Astrocyte of the cerebellum (primary cell): ENCODE results near the gene CTIF.

Experiments used
- DNase-seq: peaks from one replicate; pipeline ENCODE4 v3.0.0-alpha.2; 2011; ENCODE audit warnings: low read depth
- H3K4me3 ChIP-seq: 2 replicates; pipeline ENCODE4 v1.5.1; 2011; ENCODE audit warnings: mild to moderate bottlenecking, low read depth, low read length, moderate library complexity
- CTCF ChIP-seq: IDR thresholded peaks from 2 replicates; pipeline ENCODE4 v1.5.1; 2012; ENCODE audit warnings: low read length, low read depth, moderate library complexity, mild to moderate bottlenecking; ENCODE audit errors: missing control alignments
- in situ Hi-C: cut with HindIII; loops from 2 replicates; pipeline ENCODE4 v1.10.0; 2017; ENCODE audit warnings: low sequenced_read_pairs

The CTIF gene

DNA sequence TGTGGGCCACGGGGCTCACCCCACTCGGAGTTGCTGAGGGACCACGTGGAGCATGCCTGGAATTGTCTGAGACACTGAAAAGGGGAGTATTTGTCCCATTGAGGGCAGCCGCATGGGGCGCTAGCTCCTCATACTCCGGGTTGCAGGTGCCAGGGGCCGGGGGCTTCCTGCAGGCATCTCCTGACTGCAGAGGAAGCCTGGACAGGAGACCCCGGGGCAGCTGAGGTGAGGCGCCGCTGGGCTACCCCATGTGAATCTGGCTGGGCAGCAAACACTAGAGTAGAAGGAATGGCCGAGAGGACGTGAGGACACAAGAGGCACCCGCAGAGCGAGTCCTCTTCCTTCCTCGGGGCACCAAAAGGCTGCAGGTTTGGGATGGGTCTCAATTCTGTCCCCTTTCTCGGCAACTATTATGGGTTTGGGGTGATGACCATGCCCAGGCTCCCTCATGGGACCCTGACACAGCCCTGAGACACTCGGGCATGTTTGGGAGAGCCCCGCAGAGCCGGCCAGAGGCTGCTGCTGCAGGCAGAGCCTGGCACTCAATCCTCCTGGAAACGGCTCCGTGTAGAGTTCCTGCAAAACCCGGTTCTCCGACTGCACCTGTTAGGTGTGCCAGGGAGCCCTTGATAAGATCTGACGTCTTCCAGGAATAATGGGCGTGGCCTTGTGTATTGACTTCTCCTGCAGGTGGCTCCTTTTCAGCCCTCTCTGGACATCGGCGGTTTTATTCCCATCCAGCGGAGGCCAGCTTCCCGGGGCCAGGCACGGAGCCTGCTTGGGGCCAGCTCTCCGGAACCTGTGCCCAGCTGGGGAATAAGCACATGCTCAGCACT lies 77.0 kb downstream of the CTIF start:
- no peak for TF ChIP-seq CTCF
- no peak for DNase-seq
- H3K4me3 ChIP-seq: no peak overlapping the region
- in situ Hi-C loops: no loop called here

GRCh38 chr18:48616484-48617255 lies 77.8 kb downstream of the CTIF start:
- no peak overlapping the region for H3K4me3 ChIP-seq
- no peak for TF ChIP-seq CTCF
- in situ Hi-C loops: no loop called here
- DNase-seq: no peak

DNA sequence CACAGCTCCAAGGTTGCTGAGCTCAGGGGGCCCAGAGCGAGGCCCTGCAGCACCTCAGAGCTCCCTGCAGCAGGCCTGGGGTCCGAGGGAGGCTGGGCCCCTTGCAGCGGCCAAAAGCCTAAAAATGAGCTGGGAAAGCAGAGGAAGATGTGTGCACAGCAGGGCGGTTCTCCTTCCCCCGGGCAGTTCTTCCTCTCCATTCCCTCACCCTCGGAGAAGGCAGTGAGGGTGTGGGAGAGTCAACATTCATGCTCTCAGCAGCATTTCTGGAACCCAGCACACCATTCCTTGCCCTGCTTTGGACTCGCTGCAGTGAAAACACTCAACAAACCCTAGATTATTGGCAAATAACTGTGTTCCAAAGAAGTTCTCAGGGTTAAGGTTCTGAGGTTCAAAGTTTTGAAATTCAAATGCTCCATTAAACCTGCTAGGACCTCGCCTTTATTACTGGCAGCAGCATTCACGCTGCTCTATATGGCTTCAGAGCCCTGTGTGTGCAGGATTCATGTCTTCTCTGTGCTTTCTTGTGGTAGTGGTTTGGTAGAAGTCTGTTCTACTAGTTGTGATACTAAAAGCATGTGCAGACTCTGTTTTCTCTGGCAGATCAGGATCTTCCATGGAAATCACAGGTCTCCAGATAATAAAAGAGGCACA lies 79.1 kb downstream of the CTIF start:
- DNase-seq: no peak
- in situ Hi-C loops: no loop called here
- H3K4me3 ChIP-seq: no peak overlapping the region
- TF ChIP-seq CTCF: no peak

DNA sequence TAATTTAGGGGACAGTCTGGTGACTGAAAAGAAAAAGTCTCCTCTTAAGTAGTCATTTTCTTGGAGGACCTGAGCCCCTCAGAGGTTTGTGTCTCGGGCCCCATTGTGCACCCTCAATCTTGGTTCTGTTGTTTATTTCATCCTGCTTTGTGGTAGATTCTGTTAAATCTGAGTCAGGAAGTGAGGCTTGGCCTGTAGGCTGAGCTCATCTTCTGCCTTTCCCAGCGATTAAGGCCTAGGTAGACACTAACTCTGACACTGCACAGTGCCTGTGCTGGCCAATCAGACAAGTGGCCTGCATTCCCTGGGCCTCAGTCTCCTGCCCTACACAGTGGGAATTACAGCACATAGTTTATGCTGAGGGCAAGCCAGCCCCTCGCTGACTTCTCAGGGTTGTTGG lies 80.2 kb downstream of the CTIF start:
- in situ Hi-C loops: no loop called here
- no peak for DNase-seq
- no peak for TF ChIP-seq CTCF

DNA sequence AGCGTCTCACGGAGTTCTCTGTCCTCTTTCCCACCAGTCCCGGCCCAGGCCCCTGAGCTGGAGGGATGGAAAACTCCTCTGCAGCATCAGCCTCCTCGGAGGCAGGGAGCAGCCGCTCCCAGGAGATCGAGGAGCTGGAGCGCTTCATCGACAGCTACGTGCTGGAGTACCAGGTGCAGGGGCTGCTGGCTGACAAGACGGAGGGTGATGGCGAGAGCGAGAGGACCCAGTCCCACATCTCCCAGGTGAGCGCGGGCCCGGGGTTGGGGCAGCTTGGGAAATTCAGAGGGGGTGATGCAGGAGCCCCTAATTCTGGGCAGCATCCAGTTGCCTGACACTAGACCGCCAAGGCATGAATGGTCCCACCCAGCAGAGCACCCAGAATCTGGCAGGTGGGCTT lies 80.7 kb downstream of the CTIF start:
- TF ChIP-seq CTCF: no peak
- in situ Hi-C loops: no loop called here
- no peak overlapping the region for H3K4me3 ChIP-seq
- DNase-seq: no peak

More for the DNA sequence above, 80.2 kb downstream of the CTIF start:
- H3K4me3 ChIP-seq: no peak overlapping the region

- no peak for DNase-seq
- in situ Hi-C loops: loop anchor here (5.0 kb wide), 1 partner anchor 78 kb away; no protein-coding TSS in a partner anchor
- TF ChIP-seq CTCF: no peak
- no peak overlapping the region for H3K4me3 ChIP-seq
These were observed 81.2 kb downstream of the CTIF start for GRCh38 chr18:48620071-48620470.
